HFFc6 (cell line): ENCODE measurements around the gene AP4E1. TPM values are rescaled to one million over a fixed set of nuclear protein-coding genes. Genes with fewer than 3 reads are reported as not detected.

Experiments
- DNase-seq: peaks from one replicate; pipeline ENCODE4 v3.0.0-alpha.2; 2018
- H3K27ac Mint-ChIP-seq: 2 replicates; pipeline ENCODE4 v1.8.0; 2020; ENCODE audit warnings: mild to moderate bottlenecking, mixed read lengths
- H3K27me3 Mint-ChIP-seq: 2 replicates; pipeline ENCODE4 v1.8.0; 2021; ENCODE audit warnings: mild to moderate bottlenecking, moderate library complexity, mixed read lengths; ENCODE audit not compliant: insufficient read depth
- H3K36me3 Mint-ChIP-seq: 2 replicates; pipeline ENCODE4 v1.8.0; 2021; ENCODE audit warnings: low read depth, mixed read lengths
- H3K4me1 Mint-ChIP-seq: 2 replicates; pipeline ENCODE4 v1.8.0; 2020; ENCODE audit warnings: low read depth, mixed read lengths
- H3K4me3 Mint-ChIP-seq: 2 replicates; pipeline ENCODE4 v1.8.0; 2020; ENCODE audit warnings: mild to moderate bottlenecking, moderate library complexity, mixed read lengths
- H3K9me3 Mint-ChIP-seq: 2 replicates; pipeline ENCODE4 v1.8.0; 2020; ENCODE audit warnings: mild to moderate bottlenecking, mixed read lengths
- total RNA-seq, 6 experiments: library from RNA; stranded (reverse); fragmentation: NEBNext Ultra II Directional; extraction: Animal tissue kit (Norgen Biotek cat#: 25700); gene quantifications; 2 replicates in 1 of 6; 3 replicates in 5 of 6; pipeline ENCODE4 v1.2.3, GENCODE V29; 2021
- TF ChIP-seq, protein P1 (sequence below): fragments of 200-600 bp; sonication (generic); IDR thresholded peaks from 2 replicates; pipeline ENCODE4 v1.5.0; 2021; ENCODE audit warnings: antibody characterized with exemption, mild to moderate bottlenecking

Gene AP4E1
- total RNA-seq, 6 experiments from 2014 or later: 14.3 to 17.5 (median 16.2) TPM

DNA sequence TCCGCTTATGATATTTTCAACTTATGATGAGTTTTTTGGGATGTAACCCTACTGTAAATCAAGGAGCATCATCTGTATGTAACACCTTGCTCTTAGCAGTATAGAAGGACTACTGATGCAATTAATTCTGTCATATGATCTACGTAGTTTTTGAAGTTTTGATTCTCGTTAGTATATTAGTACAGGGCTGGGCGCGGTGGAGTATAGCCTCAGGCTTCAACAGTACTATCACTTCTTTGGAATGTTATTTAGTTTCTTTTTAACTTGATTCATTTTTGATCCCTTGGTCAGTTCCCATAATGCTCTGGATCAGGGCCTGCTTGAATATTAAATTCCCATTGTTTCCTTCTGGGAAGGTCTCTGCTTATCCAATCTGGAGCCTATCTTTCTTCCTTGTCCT lies 23.9 kb upstream of the AP4E1 start:
- H3K27me3 Mint-ChIP-seq: no peaks in the 10 kb centered on the region
- H3K4me1 Mint-ChIP-seq: peaks cover 86% of the 10 kb centered on the region
- peak overlapping the region; percentile 86 for H3K4me3 Mint-ChIP-seq
- H3K36me3 Mint-ChIP-seq: no peaks in the 10 kb centered on the region
- peak; percentile 70 for DNase-seq
- H3K9me3 Mint-ChIP-seq: no peaks in the 10 kb centered on the region
- peak overlapping the region; percentile 99 for H3K27ac Mint-ChIP-seq
- TF ChIP-seq, protein P1, sequence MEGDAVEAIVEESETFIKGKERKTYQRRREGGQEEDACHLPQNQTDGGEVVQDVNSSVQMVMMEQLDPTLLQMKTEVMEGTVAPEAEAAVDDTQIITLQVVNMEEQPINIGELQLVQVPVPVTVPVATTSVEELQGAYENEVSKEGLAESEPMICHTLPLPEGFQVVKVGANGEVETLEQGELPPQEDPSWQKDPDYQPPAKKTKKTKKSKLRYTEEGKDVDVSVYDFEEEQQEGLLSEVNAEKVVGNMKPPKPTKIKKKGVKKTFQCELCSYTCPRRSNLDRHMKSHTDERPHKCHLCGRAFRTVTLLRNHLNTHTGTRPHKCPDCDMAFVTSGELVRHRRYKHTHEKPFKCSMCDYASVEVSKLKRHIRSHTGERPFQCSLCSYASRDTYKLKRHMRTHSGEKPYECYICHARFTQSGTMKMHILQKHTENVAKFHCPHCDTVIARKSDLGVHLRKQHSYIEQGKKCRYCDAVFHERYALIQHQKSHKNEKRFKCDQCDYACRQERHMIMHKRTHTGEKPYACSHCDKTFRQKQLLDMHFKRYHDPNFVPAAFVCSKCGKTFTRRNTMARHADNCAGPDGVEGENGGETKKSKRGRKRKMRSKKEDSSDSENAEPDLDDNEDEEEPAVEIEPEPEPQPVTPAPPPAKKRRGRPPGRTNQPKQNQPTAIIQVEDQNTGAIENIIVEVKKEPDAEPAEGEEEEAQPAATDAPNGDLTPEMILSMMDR: no peak

DNA sequence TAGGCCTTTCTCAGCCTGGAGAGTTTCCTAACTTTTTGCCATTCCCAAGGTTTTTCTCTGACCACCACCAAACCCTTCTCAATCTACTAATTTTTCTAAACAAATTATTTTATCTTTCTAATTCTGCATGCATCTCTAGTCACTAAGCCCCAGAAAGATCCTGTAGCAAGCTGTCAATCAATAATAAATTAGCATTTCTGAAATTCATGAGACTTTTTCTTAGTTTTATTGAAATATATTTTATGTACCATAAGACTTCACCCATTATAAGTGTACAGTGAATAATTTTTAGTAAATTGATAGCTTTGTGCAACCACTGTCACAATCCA lies 22.4 kb upstream of the AP4E1 start:
- TF ChIP-seq, protein P1: no peak; the same call in none of the 2 replicates
- H3K4me3 Mint-ChIP-seq: peak overlapping the region; percentile 86
- H3K36me3 Mint-ChIP-seq: peaks cover 7% of the 10 kb centered on the region; the same call in 1 of the 2 replicates
- peaks cover 7% of the 10 kb centered on the region for H3K9me3 Mint-ChIP-seq
- H3K4me1 Mint-ChIP-seq: peaks cover 80% of the 10 kb centered on the region
- peak overlapping the region; percentile 99 for H3K27ac Mint-ChIP-seq
- no peak for DNase-seq
- H3K27me3 Mint-ChIP-seq: no peaks in the 10 kb centered on the region

DNA sequence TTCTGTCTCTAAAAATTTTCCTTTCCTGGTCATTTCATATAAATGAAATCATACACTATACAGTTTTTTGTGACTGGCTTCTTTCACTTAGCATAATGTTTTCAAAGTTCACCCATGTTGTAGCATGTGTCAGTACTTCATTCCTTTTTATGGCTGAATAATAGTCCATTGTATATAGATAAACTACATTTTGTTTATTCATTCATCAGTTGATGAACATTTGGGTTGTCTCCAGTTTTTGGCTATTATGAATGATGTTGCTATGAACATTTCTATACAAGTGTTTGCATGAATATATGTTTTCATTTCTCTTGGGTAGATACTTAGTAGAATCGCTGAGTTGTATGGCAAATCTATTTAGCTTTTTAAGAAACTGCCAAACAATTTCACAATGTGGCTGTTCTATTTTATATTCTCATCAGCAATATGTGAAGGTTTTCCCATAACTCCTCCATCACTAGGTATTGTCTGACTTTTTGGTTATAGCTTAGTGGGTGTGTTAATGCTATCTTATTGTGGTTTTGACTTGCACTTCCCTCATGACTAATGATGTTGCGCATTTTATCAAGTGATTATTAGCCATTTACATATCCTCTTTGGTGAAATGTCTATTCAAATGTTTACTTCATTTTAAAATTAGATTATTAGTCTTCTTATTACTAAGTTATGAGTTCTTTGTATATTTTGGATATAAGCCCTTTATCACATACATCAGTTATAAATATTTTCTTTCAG lies 21.7 kb upstream of the AP4E1 start:
- DNase-seq: no peak
- peaks cover 11% of the 10 kb centered on the region for H3K9me3 Mint-ChIP-seq

DNA sequence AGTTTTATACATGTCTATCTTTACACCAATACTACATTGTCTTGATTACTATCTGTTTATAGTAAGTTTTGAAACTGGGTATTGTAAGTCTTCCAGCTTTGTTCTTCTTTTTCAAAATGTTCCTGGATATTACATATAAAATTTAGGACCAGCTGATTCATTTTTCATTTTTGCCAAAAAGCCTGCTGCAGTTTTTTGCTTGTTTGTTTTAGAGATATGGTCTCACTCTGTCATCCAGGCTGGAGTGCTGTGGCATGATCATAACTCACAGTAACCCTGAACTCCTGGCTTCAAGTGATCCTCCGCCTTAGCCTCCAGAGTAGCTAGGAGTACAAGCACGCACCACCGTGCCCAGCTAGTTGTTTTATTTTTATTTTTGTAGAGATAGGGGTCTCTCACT lies 20.4 kb upstream of the AP4E1 start:
- TF ChIP-seq, protein P1: no peak
- Mint-ChIP-seq H3K36me3 (peaks cover 9% of the 10 kb centered on the region), H3K9me3 (peaks cover 13% of the 10 kb centered on the region), H3K4me3 (no peak overlapping the region), H3K27ac (no peak overlapping the region), H3K27me3 (no peaks in the 10 kb centered on the region), H3K4me1 (peaks cover 65% of the 10 kb centered on the region)
- no peak for DNase-seq

More for the DNA sequence above, 21.7 kb upstream of the AP4E1 start:
- H3K27me3 Mint-ChIP-seq: no peaks in the 10 kb centered on the region
- H3K36me3 Mint-ChIP-seq: peaks cover 7% of the 10 kb centered on the region; the same call in 1 of the 2 replicates
- H3K4me1 Mint-ChIP-seq: peaks cover 73% of the 10 kb centered on the region
- H3K4me3 Mint-ChIP-seq: no peak overlapping the region
- TF ChIP-seq, protein P1: no peak
- peak overlapping the region; percentile 99; the same call in 1 of the 2 replicates for H3K27ac Mint-ChIP-seq

DNA sequence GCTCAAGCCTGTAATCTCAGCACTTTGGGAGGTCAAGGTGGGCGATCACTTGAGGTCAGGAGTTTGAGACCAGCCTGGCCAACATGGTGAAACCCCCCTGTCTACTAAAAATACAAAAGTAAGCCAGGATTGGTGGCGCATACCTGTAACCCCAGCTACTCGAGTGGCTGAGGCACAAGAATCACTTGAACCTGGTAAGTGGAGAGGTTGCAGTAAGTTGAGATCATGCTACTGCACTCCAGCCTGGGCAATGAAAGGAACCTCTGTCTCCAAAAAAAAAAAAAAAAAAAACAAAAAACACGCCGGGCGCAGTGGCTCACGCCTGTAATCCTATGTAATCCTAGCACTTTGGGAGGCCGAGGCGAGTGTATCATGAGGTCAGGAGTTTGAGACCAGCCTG lies 18.9 kb upstream of the AP4E1 start:
- DNase-seq: no peak
- Mint-ChIP-seq H3K27ac (no peak overlapping the region), H3K27me3 (no peaks in the 10 kb centered on the region), H3K4me3 (no peak overlapping the region), H3K9me3 (peaks cover 24% of the 10 kb centered on the region), H3K4me1 (peaks cover 51% of the 10 kb centered on the region), H3K36me3 (peaks cover 19% of the 10 kb centered on the region)
- TF ChIP-seq, protein P1: no peak
